MM.1S (cell line): Measurements from ENCODE around the gene SNTA1.

Source experiments
- DNase-seq: peaks from one replicate; pipeline ENCODE4 v3.0.0-alpha.2; 2015
- H2AFZ ChIP-seq: fragments of 300-600 bp; sonication (generic); 2 replicates; pipeline ENCODE4 v1.6.0; 2016; ENCODE audit warnings: antibody characterized with exemption, low read length
- H3F3A ChIP-seq: fragments of 300-600 bp; sonication (generic); 2 replicates; pipeline ENCODE4 v1.6.1; 2016; ENCODE audit warnings: mild to moderate bottlenecking, antibody characterized with exemption, low read length, moderate library complexity, mixed read lengths; ENCODE audit not compliant: insufficient read depth
- H3K27ac ChIP-seq: fragments of 300-600 bp; sonication (generic); 2 replicates; pipeline ENCODE4 v1.5.1; 2016; ENCODE audit warnings: mild to moderate bottlenecking, low read length
- H3K27me3 ChIP-seq: fragments of 300-600 bp; sonication (generic); replicated peaks from 2 replicates; pipeline ENCODE4 v1.6.0; 2016; ENCODE audit warnings: low read length; ENCODE audit not compliant: insufficient read depth
- H3K36me3 ChIP-seq: fragments of 300-600 bp; sonication (generic); replicated peaks from 2 replicates; pipeline ENCODE4 v1.6.1; 2016; ENCODE audit warnings: mild to moderate bottlenecking, low read length, mixed read lengths; ENCODE audit not compliant: insufficient read depth
- H3K4me1 ChIP-seq: fragments of 300-600 bp; sonication (generic); 2 replicates; pipeline ENCODE4 v1.6.1; 2016; ENCODE audit warnings: low read length, mixed read lengths
- H3K4me2 ChIP-seq: fragments of 300-600 bp; sonication (generic); 2 replicates; pipeline ENCODE4 v1.6.0; 2016; ENCODE audit warnings: low read depth, low read length
- H3K4me3 ChIP-seq: fragments of 300-600 bp; sonication (generic); 2 replicates; pipeline ENCODE4 v1.5.1; 2016; ENCODE audit warnings: low read length, mixed read lengths
- H3K79me2 ChIP-seq: fragments of 300-600 bp; sonication (generic); 2 replicates; pipeline ENCODE4 v1.6.1; 2016; ENCODE audit warnings: mixed run types, low read length, mixed read lengths
- H3K9ac ChIP-seq: fragments of 300-600 bp; sonication (generic); 2 replicates; pipeline ENCODE4 v1.6.1; 2016; ENCODE audit warnings: low read length, mixed read lengths
- H3K9me2 ChIP-seq: fragments of 300-600 bp; sonication (generic); replicated peaks from 2 replicates; pipeline ENCODE4 v1.6.1; 2016; ENCODE audit warnings: mild to moderate bottlenecking, low read length, mixed read lengths; ENCODE audit not compliant: insufficient read depth
- H3K9me3 ChIP-seq: fragments of 300-600 bp; sonication (generic); replicated peaks from 2 replicates; pipeline ENCODE4 v1.6.1; 2016; ENCODE audit warnings: mild to moderate bottlenecking, low read length, mixed read lengths; ENCODE audit not compliant: insufficient read depth
- H4K20me1 ChIP-seq: fragments of 300-600 bp; sonication (generic); 2 replicates; pipeline ENCODE4 v1.6.1; 2016; ENCODE audit warnings: mild to moderate bottlenecking, low read length, moderate library complexity, mixed read lengths; ENCODE audit not compliant: insufficient read depth
- EZH2 ChIP-seq: fragments of 300-600 bp; sonication (generic); optimal IDR thresholded peaks from 2 replicates; pipeline ENCODE3; 2017; ENCODE audit warnings: low read depth, mild to moderate bottlenecking, antibody characterized with exemption, low read length, mixed read lengths
- EZH2phosphoT487 ChIP-seq: fragments of 300-600 bp; sonication (generic); IDR thresholded peaks from 2 replicates; pipeline ENCODE4 v1.6.1; 2018; ENCODE audit warnings: antibody characterized with exemption, low read length
- TF ChIP-seq, protein P1 (sequence below): fragments of 300-600 bp; sonication (generic); IDR thresholded peaks from 2 replicates; pipeline ENCODE4 v1.5.1; 2016; ENCODE audit warnings: antibody characterized with exemption, low read length, mixed read lengths

SNTA1 gene

DNA sequence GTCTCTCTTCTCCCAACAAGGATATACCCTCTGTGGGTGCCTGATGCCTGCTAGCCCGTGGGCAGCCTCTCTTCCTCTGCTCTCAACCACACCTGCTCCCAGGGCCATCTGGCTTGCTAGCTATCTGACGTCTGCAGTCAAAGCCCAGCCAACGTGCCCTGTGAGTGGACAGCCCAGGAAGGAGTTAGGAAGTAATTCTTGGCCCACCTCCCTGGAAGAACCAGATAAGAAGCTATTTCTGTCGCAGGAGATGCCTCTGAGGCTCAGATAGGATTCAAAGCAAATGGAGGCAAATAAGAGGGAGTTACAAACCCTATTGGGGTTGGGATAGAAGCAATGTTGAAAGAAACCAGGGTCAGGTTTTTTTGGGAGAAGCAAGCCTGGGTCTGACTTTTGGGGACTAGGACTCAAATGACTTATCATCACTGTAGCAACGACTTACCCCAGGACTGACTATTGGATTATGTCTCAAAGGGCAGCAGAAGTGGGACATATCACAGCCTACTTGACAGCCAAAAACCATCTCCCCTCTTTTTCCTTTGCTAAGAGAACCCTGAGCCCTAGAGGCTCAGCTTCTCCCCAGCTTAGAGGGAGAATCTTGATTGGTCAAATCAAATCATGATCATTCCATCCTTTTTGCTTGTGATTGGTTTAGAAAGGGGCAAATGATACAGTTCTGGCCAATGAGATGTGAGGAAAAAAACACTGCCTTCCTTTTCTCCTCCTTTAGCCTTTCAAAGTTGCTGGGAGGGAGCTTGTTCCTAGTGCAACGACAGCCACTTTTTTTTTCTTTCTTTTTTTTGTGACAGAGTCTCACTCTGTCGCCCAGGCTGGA, 24.2 kb downstream of the SNTA1 start:
- Histone ChIP-seq H3K79me2 (no peaks in the 10 kb centered on the region), H3K27me3 (no peaks in the 10 kb centered on the region), H3K9me3 (no peaks in the 10 kb centered on the region), H3K4me2 (no peak overlapping the region), H2AFZ (no peak overlapping the region), H4K20me1 (no peaks in the 10 kb centered on the region), H3K4me1 (no peaks in the 10 kb centered on the region), H3K9me2 (no peaks in the 10 kb centered on the region), H3K9ac (no peak overlapping the region), H3K27ac (no peak overlapping the region), H3K36me3 (no peaks in the 10 kb centered on the region), H3F3A (no peaks in the 10 kb centered on the region), H3K4me3 (no peak overlapping the region)
- no peak for DNase-seq
- TF ChIP-seq EZH2phosphoT487 (no peak), EZH2 (no peak)
- TF ChIP-seq, protein P1, sequence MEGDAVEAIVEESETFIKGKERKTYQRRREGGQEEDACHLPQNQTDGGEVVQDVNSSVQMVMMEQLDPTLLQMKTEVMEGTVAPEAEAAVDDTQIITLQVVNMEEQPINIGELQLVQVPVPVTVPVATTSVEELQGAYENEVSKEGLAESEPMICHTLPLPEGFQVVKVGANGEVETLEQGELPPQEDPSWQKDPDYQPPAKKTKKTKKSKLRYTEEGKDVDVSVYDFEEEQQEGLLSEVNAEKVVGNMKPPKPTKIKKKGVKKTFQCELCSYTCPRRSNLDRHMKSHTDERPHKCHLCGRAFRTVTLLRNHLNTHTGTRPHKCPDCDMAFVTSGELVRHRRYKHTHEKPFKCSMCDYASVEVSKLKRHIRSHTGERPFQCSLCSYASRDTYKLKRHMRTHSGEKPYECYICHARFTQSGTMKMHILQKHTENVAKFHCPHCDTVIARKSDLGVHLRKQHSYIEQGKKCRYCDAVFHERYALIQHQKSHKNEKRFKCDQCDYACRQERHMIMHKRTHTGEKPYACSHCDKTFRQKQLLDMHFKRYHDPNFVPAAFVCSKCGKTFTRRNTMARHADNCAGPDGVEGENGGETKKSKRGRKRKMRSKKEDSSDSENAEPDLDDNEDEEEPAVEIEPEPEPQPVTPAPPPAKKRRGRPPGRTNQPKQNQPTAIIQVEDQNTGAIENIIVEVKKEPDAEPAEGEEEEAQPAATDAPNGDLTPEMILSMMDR, result no peak

DNA sequence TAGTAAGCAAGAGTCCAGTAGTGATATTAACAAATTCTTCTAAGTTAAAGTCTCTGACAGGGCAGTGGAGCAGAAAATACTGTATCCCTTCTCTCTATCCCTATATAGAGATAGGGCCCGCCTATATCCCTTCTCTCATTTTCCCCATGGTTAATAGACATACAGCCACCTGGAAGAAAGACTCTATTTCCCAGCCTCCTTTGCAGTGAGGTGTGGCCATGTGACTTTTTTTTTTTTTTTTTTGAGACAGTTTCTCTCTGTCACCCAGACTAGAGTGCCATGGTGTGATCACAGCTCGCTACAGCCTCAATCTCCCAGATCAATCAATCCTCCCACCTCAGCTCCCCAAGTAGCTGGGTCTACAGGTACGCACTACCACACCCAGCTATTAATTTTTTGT, 25.5 kb downstream of the SNTA1 start:
- H3K79me2 ChIP-seq, result no peaks in the 10 kb centered on the region
- no peak overlapping the region for H3K4me3 ChIP-seq
- no peaks in the 10 kb centered on the region for H3K27me3 ChIP-seq
- DNase-seq, result no peak
- H4K20me1 ChIP-seq, result no peaks in the 10 kb centered on the region
- TF ChIP-seq, protein P1, result no peak
- TF ChIP-seq EZH2phosphoT487, result no peak
- TF ChIP-seq EZH2, result no peak
- H3K9me3 ChIP-seq, result no peaks in the 10 kb centered on the region
- H3F3A ChIP-seq, result no peaks in the 10 kb centered on the region
- H2AFZ ChIP-seq, result no peak overlapping the region
- H3K9me2 ChIP-seq, result no peaks in the 10 kb centered on the region
- no peak overlapping the region for H3K27ac ChIP-seq
- no peak overlapping the region for H3K9ac ChIP-seq
- H3K4me2 ChIP-seq, result no peak overlapping the region
- H3K36me3 ChIP-seq, result no peaks in the 10 kb centered on the region
- H3K4me1 ChIP-seq, result no peaks in the 10 kb centered on the region

DNA sequence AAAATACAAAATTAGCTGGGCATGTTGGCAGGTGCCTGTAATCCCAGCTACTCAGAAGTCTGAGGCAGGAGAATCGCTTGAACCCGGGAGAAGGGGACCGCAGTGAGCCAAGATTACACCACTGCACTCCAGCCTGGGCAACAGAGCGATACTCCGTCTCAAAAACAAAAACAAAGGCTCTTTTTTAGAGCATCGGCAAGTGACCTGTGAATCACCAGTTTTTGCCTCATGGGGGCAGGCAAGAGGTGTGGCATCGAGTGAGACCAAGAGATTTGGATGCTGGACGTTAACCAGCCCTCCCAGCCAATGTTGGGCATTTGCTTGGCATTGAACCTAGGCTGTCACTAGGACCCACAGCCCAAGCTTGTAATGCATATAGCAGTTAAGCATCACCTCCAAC, 27.6 kb downstream of the SNTA1 start:
- Histone ChIP-seq H3K9ac (no peak overlapping the region), H3K36me3 (no peaks in the 10 kb centered on the region), H3K27me3 (no peaks in the 10 kb centered on the region), H2AFZ (no peak overlapping the region), H3K9me3 (no peaks in the 10 kb centered on the region), H3F3A (no peaks in the 10 kb centered on the region), H3K4me1 (no peaks in the 10 kb centered on the region), H3K9me2 (no peaks in the 10 kb centered on the region), H3K4me3 (no peak overlapping the region), H3K79me2 (no peaks in the 10 kb centered on the region), H3K4me2 (no peak overlapping the region), H4K20me1 (no peaks in the 10 kb centered on the region), H3K27ac (no peak overlapping the region)
- TF ChIP-seq EZH2 (no peak), EZH2phosphoT487 (no peak)
- TF ChIP-seq, protein P1, result peak; percentile 51
- peak; percentile 35 for DNase-seq
